Adrenal gland (tissue), 5 donors: ENCODE measurements around the gene PLA2G4B.

Experiments used
- POLR2A ChIP-seq, 2 donors: fragments of 450-650 bp; IDR thresholded peaks; one replicate each; pipeline ENCODE4 v1.6.1; 2017; ENCODE audit warnings: antibody characterized with exemption in 2 of 2, mild to moderate bottlenecking in 2 of 2, moderate library complexity in 1 of 2
- TF ChIP-seq, protein P1 (sequence below), 6 experiments: fragments of 450-650 bp in 4 of 6; fragments of 200-600 bp in 2 of 6; sonication (generic) in 1 of 6; IDR thresholded peaks; 1 replicate in 5 of 6; 2 replicates in 1 of 6; pipeline versions ENCODE4 v1.5.1 to v1.8.0; 2016 to 2021; ENCODE audit warnings: antibody characterized with exemption in 6 of 6, mild to moderate bottlenecking in 2 of 6, moderate library complexity in 1 of 6
- donor health status: DM: no; HTN: no; CAD: no.

DNA sequence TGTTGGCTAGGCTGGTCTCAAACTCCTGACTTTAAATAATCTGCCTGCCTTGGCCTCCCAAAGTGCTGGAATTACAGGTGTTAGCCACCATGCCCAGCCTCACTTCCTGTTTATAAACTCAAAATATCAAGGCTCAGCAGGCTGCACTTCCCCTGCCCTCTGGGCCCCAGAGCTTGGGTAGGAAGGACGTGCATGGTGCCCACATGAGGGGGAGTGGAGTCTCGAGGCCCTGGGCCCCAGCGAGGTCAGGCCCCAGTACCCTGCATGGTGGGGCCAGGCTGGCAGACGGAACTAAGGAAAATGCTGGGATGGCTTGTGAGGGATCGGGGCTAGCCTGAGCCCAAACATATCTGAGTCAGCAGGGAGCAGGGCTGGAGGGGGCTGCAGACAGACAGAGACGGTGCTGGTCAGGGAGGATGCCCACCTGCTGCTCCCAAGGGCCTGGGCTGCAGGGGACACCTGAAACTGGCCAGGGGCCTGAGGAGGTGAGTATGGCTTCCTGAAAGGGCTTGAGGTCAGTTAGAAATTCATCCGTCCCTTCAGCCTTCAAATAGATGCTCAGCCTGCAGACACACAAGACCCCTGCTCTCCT is 50.1 kb downstream of the PLA2G4B start:
- TF ChIP-seq, protein P1, sequence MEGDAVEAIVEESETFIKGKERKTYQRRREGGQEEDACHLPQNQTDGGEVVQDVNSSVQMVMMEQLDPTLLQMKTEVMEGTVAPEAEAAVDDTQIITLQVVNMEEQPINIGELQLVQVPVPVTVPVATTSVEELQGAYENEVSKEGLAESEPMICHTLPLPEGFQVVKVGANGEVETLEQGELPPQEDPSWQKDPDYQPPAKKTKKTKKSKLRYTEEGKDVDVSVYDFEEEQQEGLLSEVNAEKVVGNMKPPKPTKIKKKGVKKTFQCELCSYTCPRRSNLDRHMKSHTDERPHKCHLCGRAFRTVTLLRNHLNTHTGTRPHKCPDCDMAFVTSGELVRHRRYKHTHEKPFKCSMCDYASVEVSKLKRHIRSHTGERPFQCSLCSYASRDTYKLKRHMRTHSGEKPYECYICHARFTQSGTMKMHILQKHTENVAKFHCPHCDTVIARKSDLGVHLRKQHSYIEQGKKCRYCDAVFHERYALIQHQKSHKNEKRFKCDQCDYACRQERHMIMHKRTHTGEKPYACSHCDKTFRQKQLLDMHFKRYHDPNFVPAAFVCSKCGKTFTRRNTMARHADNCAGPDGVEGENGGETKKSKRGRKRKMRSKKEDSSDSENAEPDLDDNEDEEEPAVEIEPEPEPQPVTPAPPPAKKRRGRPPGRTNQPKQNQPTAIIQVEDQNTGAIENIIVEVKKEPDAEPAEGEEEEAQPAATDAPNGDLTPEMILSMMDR (IDR thresholded peaks at IDR 0.05): no peak
- TF ChIP-seq POLR2A (IDR thresholded peaks at IDR 0.05): no peak
